Right cardiac atrium (tissue), 5 donors: ENCODE measurements around the gene IGDCC3. TPM values are rescaled to one million over a fixed set of nuclear protein-coding genes. Genes with fewer than 3 reads are reported as not detected.
"Not testable (repeated sequence)": the region's sequence is repeated elsewhere in the genome, so short reads cannot be mapped to it uniquely, and the experiment has no call there.

Experiments
- ATAC-seq, 2 donors: fragments of 200-7000 bp; cut with Tn5 transposase; one replicate each; pipeline versions ENCODE4 v1.8.0 to v1.9.1; 2020; ENCODE audit warnings: moderate library complexity in 2 of 2, mild to moderate bottlenecking in 1 of 2
- DNase-seq, 3 donors: peaks; one replicate each; pipeline ENCODE4 v3.0.0-alpha.2; 2020
- H3K27ac ChIP-seq: one replicate; pipeline ENCODE4 v1.5.1; 2013; ENCODE audit warnings: mild to moderate bottlenecking, low read length, control low read depth, moderate library complexity
- H3K27me3 ChIP-seq: one replicate; pipeline ENCODE4 v1.6.1; 2013; ENCODE audit not compliant: control insufficient read depth, insufficient read depth
- H3K4me1 ChIP-seq: one replicate; pipeline ENCODE4 v1.6.1; 2013; ENCODE audit warnings: low read length; ENCODE audit not compliant: control insufficient read depth, insufficient read depth
- H3K4me3 ChIP-seq: one replicate; pipeline ENCODE4 v1.5.1; 2013; ENCODE audit warnings: low read length, control low read depth
- H3K9me3 ChIP-seq: one replicate; pipeline ENCODE4 v1.6.1; 2013; ENCODE audit warnings: low read length; ENCODE audit not compliant: control insufficient read depth
- WGBS: extraction: QIAGEN DNeasy Blood & Tissue Kit; methylation state at CpG from one replicate; pipeline ENCODE4 v1.1.7; 2013; 5-methylcytosine and 5-hydroxymethylcytosine counted together
- intact Hi-C, 4 donors: fragments of 100-400 bp; cut with DNase I; formaldehyde crosslinking; loops; one replicate each; pipeline versions ENCODE4 v1.11.0 to v1.14.0; 2022 to 2023
- polyA plus RNA-seq: library from polyadenylated mRNA; stranded (reverse); fragments of 200-250 nt; gene quantifications from one replicate; pipeline ENCODE4 v1.2.3, GENCODE V29; 2013
- total RNA-seq, 4 donors: library from RNA; stranded (reverse); fragmentation: NEBNext Ultra II Directional; extraction: Animal tissue kit (Norgen Biotek cat#: 25700); gene quantifications; one replicate each; pipeline ENCODE4 v1.2.1, GENCODE V29; 2021
- donor health status: healthy with polysubstance abuse.
- donor health status: DM: no; HTN: yes; CAD: no.
- donor health status: DM: no; HTN: no; CAD: no.
- donor health status: DM: no; HTN: yes; CAD: no; lungs with severe emphysema.
- donor health status: DM: yes; HTN: yes; CAD: no.

IGDCC3 gene
- total and polyA plus RNA-seq, 5 donors, result 0.09 to 0.14 (median 0.09) TPM; not detected in 2

- WGBS, result 85% methylated on average over 7 of the region's 7 CpGs
- intact Hi-C loops, result no loop called here
Observed at GRCh38 chr15:65405791-65406423, 28.1 kb upstream of the IGDCC3 start.

GRCh38 chr15:65404186-65404872 is 26.5 kb upstream of the IGDCC3 start:
- H3K4me1 ChIP-seq, result no peaks in the 10 kb centered on the region
- no peak overlapping the region for H3K27ac ChIP-seq
- intact Hi-C loops, result no loop called here
- H3K27me3 ChIP-seq, result no peaks in the 10 kb centered on the region
- no peak for DNase-seq
- no peaks in the 10 kb centered on the region for H3K9me3 ChIP-seq
- H3K4me3 ChIP-seq, result no peak overlapping the region
- WGBS, result 75% methylated on average over 6 of the region's 6 CpGs
- no peak for ATAC-seq

More at GRCh38 chr15:65405791-65406423, 28.1 kb upstream of the IGDCC3 start:
- no peaks in the 10 kb centered on the region for H3K9me3 ChIP-seq
- ATAC-seq, result no peak
- H3K27ac ChIP-seq, result no peak overlapping the region
- H3K4me3 ChIP-seq, result no peak overlapping the region
- no peak for DNase-seq
- no peaks in the 10 kb centered on the region for H3K4me1 ChIP-seq
- H3K27me3 ChIP-seq, result no peaks in the 10 kb centered on the region

GRCh38 chr15:65402961-65403360 is 25.2 kb upstream of the IGDCC3 start:
- WGBS, result 67% methylated on average over 4 of the region's 4 CpGs
- Histone ChIP-seq H3K4me3 (no peak overlapping the region), H3K27me3 (no peaks in the 10 kb centered on the region), H3K9me3 (no peaks in the 10 kb centered on the region), H3K4me1 (no peaks in the 10 kb centered on the region), H3K27ac (no peak overlapping the region)
- intact Hi-C loops, result no loop called here
- DNase-seq (no peak), ATAC-seq (no peak)

GRCh38 chr15:65401611-65402240 is 23.9 kb upstream of the IGDCC3 start:
- Histone ChIP-seq H3K4me3 (no peak overlapping the region), H3K27me3 (no peaks in the 10 kb centered on the region), H3K27ac (no peak overlapping the region), H3K4me1 (no peaks in the 10 kb centered on the region), H3K9me3 (no peaks in the 10 kb centered on the region)
- no peak for ATAC-seq
- intact Hi-C loops, result no loop called here
- DNase-seq, result no peak
- 82% methylated on average over 8 of the region's 8 CpGs for WGBS

GRCh38 chr15:65400760-65401610 is 23.2 kb upstream of the IGDCC3 start:
- Histone ChIP-seq H3K4me1 (no peaks in the 10 kb centered on the region), H3K4me3 (no peak overlapping the region), H3K27ac (no peak overlapping the region), H3K27me3 (no peaks in the 10 kb centered on the region), H3K9me3 (no peaks in the 10 kb centered on the region)
- peak; percentile 63 to 77 for ATAC-seq
- 23% methylated on average over 11 of the region's 11 CpGs for WGBS
- intact Hi-C loops, result no loop called here
- peak; percentile 61 to 84 (median 82) for DNase-seq

- whole genome bisulfite sequencing, result 61% methylated on average over 2 of the region's 2 CpGs
- no peaks in the 10 kb centered on the region for H3K27me3 ChIP-seq
- H3K4me1 ChIP-seq, result peaks cover 4% of the 10 kb centered on the region
- peak overlapping the region; percentile 7 for H3K27ac ChIP-seq
- ATAC-seq (peak; percentile 67 to 71), DNase-seq (no peak)
- H3K4me3 ChIP-seq, result no peak overlapping the region
- intact Hi-C loops, result no loop called here
- no peaks in the 10 kb centered on the region for H3K9me3 ChIP-seq
Observed at GRCh38 chr15:65399997-65400396, 22.2 kb upstream of the IGDCC3 start.

GRCh38 chr15:65399001-65399706 is 21.4 kb upstream of the IGDCC3 start:
- DNase-seq, result no peak
- H3K4me3 ChIP-seq, result no peak overlapping the region
- no peaks in the 10 kb centered on the region for H3K9me3 ChIP-seq
- peaks cover 4% of the 10 kb centered on the region for H3K4me1 ChIP-seq
- intact Hi-C loops, result no loop called here
- no peak for ATAC-seq
- WGBS, result 83% methylated on average over 11 of the region's 11 CpGs
- H3K27ac ChIP-seq, result no peak overlapping the region
- no peaks in the 10 kb centered on the region for H3K27me3 ChIP-seq

GRCh38 chr15:65398486-65398885 is 20.7 kb upstream of the IGDCC3 start:
- DNase-seq, H3K4me1 ChIP-seq, H3K27ac ChIP-seq, ATAC-seq, H3K9me3 ChIP-seq, intact Hi-C loops, H3K4me3 ChIP-seq, H3K27me3 ChIP-seq: not testable (repeated sequence)
- 96% methylated on average over 16 of the region's 16 CpGs for WGBS

- no peaks in the 10 kb centered on the region for H3K27me3 ChIP-seq
- no peak for ATAC-seq
- H3K4me3 ChIP-seq, result no peak overlapping the region
Observed at GRCh38 chr15:65396965-65397317, 19.1 kb upstream of the IGDCC3 start.

GRCh38 chr15:65396283-65396964 is 18.6 kb upstream of the IGDCC3 start:
- Histone ChIP-seq H3K27me3 (no peaks in the 10 kb centered on the region), H3K27ac (no peak overlapping the region), H3K9me3 (no peaks in the 10 kb centered on the region), H3K4me3 (no peak overlapping the region), H3K4me1 (peaks cover 4% of the 10 kb centered on the region)
- intact Hi-C loops, result no loop called here
- DNase-seq, result no peak
- no peak for ATAC-seq
- 51% methylated on average over 34 of the region's 34 CpGs for WGBS

More at GRCh38 chr15:65396965-65397317, 19.1 kb upstream of the IGDCC3 start:
- Histone ChIP-seq H3K9me3 (no peaks in the 10 kb centered on the region), H3K4me1 (peaks cover 4% of the 10 kb centered on the region), H3K27ac (no peak overlapping the region)
- WGBS, result 53% methylated on average over 10 of the region's 10 CpGs
- DNase-seq, result no peak
- intact Hi-C loops, result no loop called here
